ENCODE results near the gene PANK4. TPM values are rescaled to one million over a fixed set of nuclear protein-coding genes. Genes with fewer than 3 reads are reported as not detected.

PANK4 gene
- total and polyA plus RNA-seq, 2 of the 8 experiments (the other 6 are each of a cell fraction or from before 2014, with no cell fraction given) = 20.1 to 29.7 TPM

- Histone ChIP-seq H3K79me2 (ENCODE audit: control insufficient read depth in 1 of 2, insufficient read depth in 2 of 2, low read length in 2 of 2) (no peaks in the 10 kb centered on the region), H2BK5ac (ENCODE audit: low read depth, low read length) (no peak overlapping the region), H3K18ac (ENCODE audit: extremely low read depth, low read length) (no peak overlapping the region), H3K4ac (replicated peaks; ENCODE audit: insufficient read length, low read depth, low read length) (no peak overlapping the region), H3K27me3 (replicated peaks in 1 of 4; ENCODE audit: control insufficient read depth in 3 of 4, extremely low read depth in 1 of 4, insufficient read depth in 3 of 4, low read length in 3 of 4) (no peaks in the 10 kb centered on the region; a peak in 2 of 7 replicates), H3K4me3 (ENCODE audit: extremely low read depth in 1 of 4, insufficient read depth in 2 of 4, low read depth in 3 of 4, low read length in 4 of 4) (no peak overlapping the region), H3K4me2 (ENCODE audit: insufficient read depth in 1 of 2, low read depth in 2 of 2, low read length in 2 of 2) (no peak overlapping the region), H3K9me3 (ENCODE audit: insufficient read depth in 2 of 2, low read depth in 1 of 2, low read length in 1 of 2) (no peaks in the 10 kb centered on the region), H3K23ac (ENCODE audit: insufficient read length) (no peak overlapping the region), H2BK12ac (ENCODE audit: low read depth, low read length) (no peak overlapping the region), H3K14ac (ENCODE audit: insufficient read length) (no peak overlapping the region), H3K27ac (ENCODE audit: low read depth, low read length) (no peak overlapping the region), H2BK20ac (ENCODE audit: low read length) (no peak overlapping the region), H4K20me1 (replicated peaks in 1 of 2; ENCODE audit: control insufficient read depth in 1 of 2, insufficient read depth in 2 of 2, low read length in 2 of 2) (peaks cover 2 to 4% of the 10 kb centered on the region in 2 experiments), H2BK15ac (ENCODE audit: low read length) (no peak overlapping the region), H3K4me1 (replicated peaks in 1 of 4; ENCODE audit: control insufficient read depth in 3 of 4, insufficient read depth in 4 of 4, low read length in 3 of 4) (peaks cover 0 to 8% (median 0%) of the 10 kb centered on the region in 4 experiments; a peak in 2 of 7 replicates), H3K23me2 (ENCODE audit: low read depth, low read length) (no peaks in the 10 kb centered on the region; the same call in 1 of the 2 replicates), H2BK120ac (replicated peaks; ENCODE audit: low read depth, low read length) (no peak overlapping the region), H4K8ac (ENCODE audit: extremely low read depth, insufficient read depth, low read length) (no peak overlapping the region; the same call in 1 of the 2 replicates), H2AK5ac (ENCODE audit: low read depth, low read length) (no peak overlapping the region), H3K36me3 (ENCODE audit: control insufficient read depth in 2 of 4, insufficient read depth in 4 of 4, low read length in 3 of 4) (no peaks in the 10 kb centered on the region), H3K56ac (replicated peaks; ENCODE audit: insufficient read length, low read depth, low read length) (no peak overlapping the region), H4K91ac (replicated peaks; ENCODE audit: insufficient read length, low read length) (no peak overlapping the region), H2AFZ (ENCODE audit: low read length) (no peak overlapping the region), H3K79me1 (ENCODE audit: low read depth, low read length) (no peaks in the 10 kb centered on the region), H3K9ac (replicated peaks in 1 of 4; ENCODE audit: extremely low read depth in 1 of 4, low read depth in 3 of 4, low read length in 3 of 4) (no peak overlapping the region), H4K5ac (ENCODE audit: insufficient read length, low read depth, low read length) (no peak overlapping the region)
- 85% methylated on average over 15 of the region's 17 CpGs; no CpG with 5 or more reads in 1 of the 2 experiments for WGBS, 2 experiments (ENCODE audit: extremely low coverage in 1 of 2, insufficient coverage in 1 of 2, insufficient read length in 1 of 2, insufficient replicate concordance in 2 of 2, low coverage in 1 of 2, low lambda C conversion rate in 2 of 2, missing lambda C conversion rate in 1 of 2)
- no peak for DNase-seq (ENCODE audit: low read depth in 1 of 2, low spot score in 2 of 2)
- CTCF ChIA-PET (ENCODE audit: partially characterized antibody) = interaction anchor here (1.3 to 2.6 kb wide), 3 partner anchors 11 to 34 kb away, joined by 4 to 8 read pairs (median 7); no protein-coding TSS in a partner anchor
- POLR2A ChIA-PET (ENCODE audit: partially characterized antibody) = no interaction called here
- no peak for FAIRE-seq
- no peak for TF ChIP-seq CHD2 (IDR thresholded peaks at IDR 0.05; ENCODE audit: low read length)
- TF ChIP-seq HDAC2 (IDR thresholded peaks at IDR 0.05; ENCODE audit: borderline replicate concordance in 1 of 2, low read depth in 2 of 2, low read length in 2 of 2) = no peak
- no peak for TF ChIP-seq ZNF274 (IDR thresholded peaks at IDR 0.05; ENCODE audit: borderline replicate concordance, extremely low read depth, low read length)
- no peak for TF ChIP-seq CTCF (IDR thresholded peaks at IDR 0.05; ENCODE audit: control extremely low read depth in 1 of 3, insufficient read depth in 1 of 3, low read depth in 1 of 3, low read length in 3 of 3)
- no peak for TF ChIP-seq TBP (IDR thresholded peaks at IDR 0.05; ENCODE audit: low read depth, low read length)
- TF ChIP-seq ATF2 (IDR thresholded peaks at IDR 0.05; ENCODE audit: low read length) = no peak
- TF ChIP-seq EZH2 (IDR thresholded peaks at IDR 0.05; ENCODE audit: low read depth, low read length, severe bottlenecking) = no peak
- no peak for TF ChIP-seq TAF1 (IDR thresholded peaks at IDR 0.05; ENCODE audit: low read depth, low read length)
- no peak for TF ChIP-seq HDAC6 (IDR thresholded peaks at IDR 0.05; ENCODE audit: low read depth, low read length)
These were observed 54.3 kb downstream of the PANK4 start for GRCh38 chr1:2472109-2472508.

Measured in H1 (cell line).